ENCODE measurements around the gene CTBP2.
"Not testable (repeated sequence)": the region's sequence is repeated elsewhere in the genome, so short reads cannot be mapped to it uniquely, and the experiment has no call there.

The CTBP2 gene

DNA sequence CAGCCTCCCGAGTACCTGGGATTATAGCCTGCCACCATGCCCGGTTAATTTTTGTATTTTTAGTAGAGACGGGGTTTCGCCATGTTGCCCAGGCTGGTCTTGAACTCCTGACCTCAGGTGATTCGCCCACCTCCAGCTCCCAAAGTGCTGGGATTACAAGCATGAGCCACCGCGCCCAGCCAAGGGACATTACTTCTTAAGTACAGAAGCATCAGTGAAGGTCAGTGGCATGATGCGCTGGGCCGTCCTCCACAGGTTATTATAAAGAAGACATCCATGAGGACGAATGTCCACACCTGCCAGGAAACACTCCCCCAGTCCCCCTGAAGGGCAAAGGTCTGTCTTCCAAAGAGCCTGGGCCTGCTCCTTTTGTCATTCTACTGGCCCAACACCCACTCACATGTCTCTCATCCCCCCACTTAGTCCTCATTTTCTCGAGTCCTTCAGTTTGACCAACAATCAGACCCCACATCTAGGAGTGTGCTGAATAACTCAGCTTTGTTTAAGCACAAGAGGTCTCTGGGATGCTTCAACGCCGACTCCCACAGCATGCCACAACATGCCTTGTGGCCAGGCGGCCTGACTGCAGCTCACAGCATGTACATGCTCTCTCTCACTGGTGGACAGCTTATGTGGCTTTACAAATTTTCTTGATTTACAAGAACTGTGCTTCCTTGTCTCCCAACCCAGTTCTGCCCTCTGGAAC, 73.0 kb downstream of the CTBP2 start:
- DNase-seq (ENCODE audit: low read depth in 3 of 3): no peak

DNA sequence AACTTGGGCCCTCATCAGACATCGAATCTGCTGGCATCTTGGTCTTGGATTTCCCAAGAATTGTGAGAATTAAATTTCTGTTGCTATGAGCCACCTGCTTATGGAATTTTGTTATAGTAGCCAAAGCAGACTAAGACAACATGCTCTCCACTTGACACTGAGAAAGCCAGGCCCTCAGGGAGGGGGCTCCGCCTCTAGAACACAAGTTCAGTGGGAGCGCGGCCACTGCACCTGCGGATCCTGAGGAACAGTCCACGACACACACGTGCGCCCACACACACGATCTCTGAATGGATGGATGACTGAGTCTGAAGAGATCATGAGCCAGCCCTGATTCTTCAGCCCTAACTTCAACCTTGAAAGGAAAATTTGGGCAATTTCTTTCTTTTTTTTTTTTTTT, 73.7 kb downstream of the CTBP2 start:
- DNase-seq (ENCODE audit: low read depth in 3 of 3): no peak

- DNase-seq (ENCODE audit: low read depth in 3 of 3): no peak
Observed at GRCh38 chr10:125085258-125086054, 74.9 kb downstream of the CTBP2 start.

GRCh38 chr10:125084614-125085257, 75.6 kb downstream of the CTBP2 start:
- DNase-seq (ENCODE audit: low read depth in 3 of 3): no peak

DNA sequence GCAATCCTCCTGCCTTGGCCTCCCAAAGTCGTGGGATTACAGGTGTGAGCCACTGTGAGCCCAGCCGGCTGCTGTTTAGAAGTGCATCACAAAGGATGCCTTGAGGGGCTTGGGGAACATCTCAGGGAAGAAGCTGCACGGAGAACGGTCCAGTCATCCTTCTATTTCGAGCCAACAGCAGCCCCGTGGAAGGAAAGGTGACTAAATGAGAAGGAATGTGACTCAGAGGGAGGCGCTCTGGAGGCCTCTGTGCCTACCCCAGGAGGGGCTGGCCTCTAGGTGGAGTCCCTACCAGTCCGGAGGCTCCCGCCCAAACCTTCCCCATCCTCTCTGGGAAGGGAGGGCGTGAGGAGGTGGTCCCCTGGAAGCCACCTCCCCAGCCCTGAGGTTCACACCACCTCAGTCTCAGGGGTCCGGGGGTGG, 76.2 kb downstream of the CTBP2 start:
- no peak for DNase-seq (ENCODE audit: low read depth in 3 of 3)

DNA sequence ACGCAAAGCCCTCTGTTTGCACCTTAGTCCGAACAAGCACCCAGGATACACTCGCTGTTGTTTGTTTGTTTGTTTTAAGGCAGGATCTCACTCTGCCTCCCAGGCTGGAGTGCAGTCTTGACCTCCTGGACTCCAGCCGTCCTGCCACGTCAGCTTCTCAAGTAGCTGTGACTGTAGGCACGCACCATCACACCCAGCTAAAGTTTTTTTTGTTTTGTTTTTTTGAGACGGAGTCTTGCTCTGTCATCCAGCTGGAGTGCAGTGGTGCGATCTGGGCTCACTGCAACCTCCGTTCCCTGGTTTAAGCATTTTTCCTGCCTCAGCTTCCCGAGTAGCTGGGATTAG, 76.8 kb downstream of the CTBP2 start:
- DNase-seq (ENCODE audit: low read depth in 3 of 3): no peak

GRCh38 chr10:125082881-125083575, 77.3 kb downstream of the CTBP2 start:
- DNase-seq (ENCODE audit: low read depth in 3 of 3): no peak

DNA sequence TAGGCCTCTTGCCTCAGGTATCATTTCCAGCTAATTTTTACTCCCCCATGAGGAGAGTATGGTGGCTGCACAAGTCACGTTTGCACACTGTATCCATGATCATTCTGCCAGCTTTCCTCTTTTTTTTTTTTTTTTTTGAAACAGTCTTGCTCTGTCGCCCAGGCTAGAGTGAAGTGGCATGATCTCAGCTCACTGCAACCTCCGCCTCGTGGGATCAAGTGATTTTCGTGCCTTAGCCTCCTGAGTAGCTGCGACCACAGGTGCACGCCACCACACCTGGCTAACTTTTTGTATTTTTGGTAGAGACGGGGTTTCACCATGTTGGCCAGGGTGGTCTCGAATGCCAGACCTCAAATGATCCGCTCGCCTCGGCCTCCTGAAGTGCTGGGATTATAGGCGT, 77.9 kb downstream of the CTBP2 start:
- not testable (repeated sequence) for DNase-seq (ENCODE audit: low read depth in 3 of 3)

GRCh38 chr10:125081931-125082330, 78.4 kb downstream of the CTBP2 start:
- no peak for DNase-seq (ENCODE audit: low read depth in 3 of 3)

- DNase-seq (ENCODE audit: low read depth in 3 of 3): no peak
Observed at GRCh38 chr10:125080984-125081383, 79.4 kb downstream of the CTBP2 start.

DNA sequence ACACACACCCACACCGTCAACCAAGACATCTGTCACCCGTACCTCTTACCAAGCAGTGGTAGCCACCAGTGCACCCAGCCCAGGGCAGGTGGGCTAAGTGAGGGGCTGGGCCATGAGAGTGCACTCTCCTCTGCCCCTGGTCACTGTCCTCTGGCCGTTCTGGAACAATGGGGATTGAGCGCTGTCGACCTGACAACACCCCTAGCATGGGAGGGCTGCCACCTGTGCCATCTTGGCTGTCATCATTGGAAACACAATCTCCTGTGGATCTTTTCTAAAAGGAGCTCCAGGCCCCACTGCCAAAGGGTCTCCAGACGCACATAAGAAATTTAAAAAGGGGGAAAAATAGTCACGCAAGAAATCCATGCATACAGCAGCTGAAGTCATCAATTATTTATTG, 80.1 kb downstream of the CTBP2 start:
- no peak for DNase-seq (ENCODE audit: low read depth in 3 of 3)

GRCh38 chr10:125079091-125079600, 81.2 kb downstream of the CTBP2 start:
- DNase-seq (ENCODE audit: low read depth in 3 of 3): no peak

DNA sequence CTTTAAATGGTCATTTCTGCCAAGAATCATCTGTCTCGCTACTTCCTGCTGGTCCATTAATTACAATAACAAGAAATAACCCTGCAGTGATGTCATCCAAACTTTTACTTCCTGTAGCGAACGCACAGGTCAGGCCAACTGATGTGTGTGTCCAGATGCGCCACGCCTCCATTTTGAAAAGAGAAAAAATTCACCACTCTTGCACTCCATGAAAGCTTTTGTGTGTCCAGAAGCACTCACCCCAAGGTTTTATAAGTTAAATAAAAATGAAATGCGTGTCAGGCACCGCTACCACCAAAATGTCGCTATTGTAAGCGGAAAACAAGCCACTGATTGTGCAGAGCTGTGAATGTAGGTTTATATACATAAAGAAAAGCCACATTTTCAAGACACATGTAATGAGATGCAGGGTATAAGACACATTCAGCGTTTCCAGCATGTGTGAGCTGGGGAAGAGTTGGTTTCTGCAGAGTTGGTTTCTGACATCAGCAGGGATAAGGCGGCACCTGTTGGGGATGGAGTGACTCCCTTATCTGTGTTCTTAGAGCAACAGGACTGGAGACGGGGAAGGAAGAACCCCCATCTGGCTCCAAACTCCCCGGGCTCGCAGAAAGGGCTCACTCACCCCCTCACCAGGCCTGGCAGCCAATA, 83.3 kb downstream of the CTBP2 start:
- DNase-seq (ENCODE audit: low read depth in 3 of 3): no peak

DNA sequence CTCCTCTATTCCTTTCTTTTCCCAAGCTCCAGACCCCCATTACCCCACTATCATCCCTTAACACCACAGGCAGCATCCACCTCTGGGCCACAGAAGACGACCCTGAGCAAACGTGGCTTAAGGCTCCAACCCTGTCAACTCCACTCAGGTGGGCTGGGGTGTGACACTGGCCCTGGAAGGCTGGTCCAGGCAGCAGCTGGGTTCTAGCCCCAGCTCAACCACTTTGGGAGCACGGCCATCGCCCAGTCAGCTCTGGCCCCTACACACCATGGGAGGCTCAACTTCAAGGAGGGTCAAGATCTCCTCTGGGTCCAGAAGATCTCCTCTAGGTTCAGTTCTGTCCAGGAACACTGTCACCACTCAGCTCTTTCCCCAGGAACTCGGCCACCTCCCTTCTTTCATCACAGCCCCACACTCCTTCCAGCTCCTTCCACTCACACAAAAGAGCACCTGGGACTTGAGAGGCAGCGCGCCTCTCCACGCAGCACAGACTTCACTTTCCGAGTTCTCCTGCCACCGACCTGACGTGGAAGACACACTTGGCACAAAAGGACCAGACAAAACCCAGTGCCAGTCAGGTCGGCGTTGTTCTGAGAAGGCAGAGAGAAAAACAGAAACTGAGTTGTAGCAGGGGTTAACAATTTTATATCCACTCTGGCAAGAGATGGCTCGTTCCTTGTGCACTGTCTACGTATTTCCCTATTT, 84.1 kb downstream of the CTBP2 start:
- DNase-seq (ENCODE audit: low read depth in 3 of 3): no peak

GRCh38 chr10:125073996-125074395, 86.4 kb downstream of the CTBP2 start:
- DNase-seq (ENCODE audit: low read depth in 3 of 3): no peak

DNA sequence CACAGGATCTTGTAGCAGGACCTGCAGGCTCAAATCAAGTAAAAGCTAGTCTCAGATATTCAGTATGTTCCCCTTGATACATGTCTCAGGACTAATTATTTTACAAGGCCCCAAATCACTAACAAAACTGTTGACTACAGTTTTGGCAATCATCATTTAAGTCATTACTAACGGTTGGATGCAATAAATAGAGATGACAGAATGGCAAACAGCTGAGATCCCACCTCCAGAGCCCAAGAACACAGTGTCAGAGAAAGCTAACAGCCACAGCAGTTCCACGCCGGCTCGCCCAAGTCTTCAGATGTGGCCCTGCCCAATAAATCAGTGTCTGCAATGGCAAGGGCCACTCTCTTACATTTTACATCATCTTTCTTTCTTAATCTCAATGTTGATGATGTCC, 87.6 kb downstream of the CTBP2 start:
- no peak for DNase-seq (ENCODE audit: low read depth in 3 of 3)

DNA sequence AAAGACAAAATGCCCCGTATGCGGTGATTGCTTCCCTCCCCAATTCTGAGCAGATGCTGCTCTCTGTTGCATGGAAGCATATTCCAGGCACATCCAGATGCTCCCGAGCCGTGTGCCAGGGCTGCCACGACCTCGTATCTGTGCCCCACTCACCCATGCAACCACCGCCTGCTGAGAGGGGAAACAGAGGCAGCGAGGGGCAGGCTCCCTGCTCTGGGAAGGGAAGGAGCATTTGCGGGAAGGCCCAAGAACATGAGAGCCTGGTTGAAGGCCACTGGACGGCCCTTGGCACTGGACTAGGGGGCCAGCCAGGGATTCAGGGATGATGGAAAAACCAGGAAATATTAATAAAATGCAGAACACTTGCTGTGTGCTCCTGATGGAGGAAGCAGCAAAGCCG, 89.4 kb downstream of the CTBP2 start:
- no peak for DNase-seq (ENCODE audit: low read depth in 3 of 3)

DNA sequence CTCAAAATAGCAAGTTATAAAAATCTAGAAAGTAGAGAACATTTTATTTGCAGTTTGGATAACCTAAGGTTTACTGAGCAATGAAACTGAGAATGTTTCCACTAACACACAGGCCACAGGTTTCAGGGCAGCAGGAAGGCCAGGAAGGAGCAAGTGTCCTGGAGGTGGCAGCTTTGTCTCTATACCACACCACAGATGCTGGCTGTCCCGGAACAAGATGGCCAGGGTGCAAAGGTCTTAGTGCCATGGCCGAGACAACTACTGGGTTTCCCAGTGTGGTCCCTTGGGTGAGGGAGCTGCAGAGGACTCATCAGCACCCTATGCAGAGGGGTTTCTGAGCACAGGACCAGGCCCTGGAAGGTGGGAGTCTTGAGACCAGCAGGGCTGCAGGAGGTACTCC, 92.0 kb downstream of the CTBP2 start:
- no peak for DNase-seq (ENCODE audit: low read depth in 3 of 3)

GRCh38 chr10:125067764-125068163, 92.6 kb downstream of the CTBP2 start:
- no peak for DNase-seq (ENCODE audit: low read depth in 3 of 3)

GRCh38 chr10:125066764-125067450, 93.5 kb downstream of the CTBP2 start:
- DNase-seq (ENCODE audit: low read depth in 3 of 3): no peak
